OCI-LY1 (cell line): ENCODE data around the gene HDGFL2.

Source experiments
- H2AFZ ChIP-seq: fragments of 200-600 bp; sonication (generic), shearing (Covaris generic); 2 replicates; pipeline ENCODE4 v1.6.0; 2014; ENCODE audit warnings: antibody characterized with exemption, mild to moderate bottlenecking, low read length
- H3F3A ChIP-seq: fragments of 200-600 bp; sonication (generic), shearing (Covaris generic); 2 replicates; pipeline ENCODE4 v1.6.0; 2014; ENCODE audit warnings: mild to moderate bottlenecking, antibody characterized with exemption, low read length, moderate library complexity; ENCODE audit not compliant: insufficient read depth
- H3K27ac ChIP-seq: fragments of 200-600 bp; sonication (generic); 2 replicates; pipeline ENCODE4 v1.5.1; 2014; ENCODE audit warnings: low read length, mixed run types, mild to moderate bottlenecking, low read depth; ENCODE audit not compliant: poor library complexity, severe bottlenecking
- H3K27me3 ChIP-seq: fragments of 200-600 bp; sonication (generic); 2 replicates; pipeline ENCODE4 v1.6.0; 2014; ENCODE audit warnings: antibody characterized with exemption, mild to moderate bottlenecking, low read length, moderate library complexity; ENCODE audit not compliant: insufficient read depth
- H3K36me3 ChIP-seq: fragments of 200-600 bp; sonication (generic); 2 replicates; pipeline ENCODE4 v1.6.1; 2014; ENCODE audit warnings: mild to moderate bottlenecking, antibody characterized with exemption, low read length, moderate library complexity, mixed read lengths; ENCODE audit not compliant: insufficient read depth
- H3K4me1 ChIP-seq: fragments of 200-600 bp; sonication (generic); 2 replicates; pipeline ENCODE4 v1.5.1; 2014; ENCODE audit warnings: mild to moderate bottlenecking, low read length, moderate library complexity; ENCODE audit not compliant: insufficient read depth, severe bottlenecking
- H3K4me2 ChIP-seq: fragments of 200-600 bp; sonication (generic), shearing (Covaris generic); 2 replicates; pipeline ENCODE4 v1.6.1; 2014; ENCODE audit warnings: low read length
- H3K4me3 ChIP-seq: fragments of 200-600 bp; sonication (generic); 2 replicates; pipeline ENCODE4 v1.5.1; 2014; ENCODE audit warnings: low read length, low read depth, mild to moderate bottlenecking, mixed read lengths; ENCODE audit not compliant: poor library complexity, severe bottlenecking
- H3K79me2 ChIP-seq: fragments of 200-600 bp; shearing (Covaris generic); 2 replicates; pipeline ENCODE4 v1.6.1; 2016; ENCODE audit warnings: mixed run types, low read length, mixed read lengths; ENCODE audit not compliant: insufficient read depth
- H3K9ac ChIP-seq: fragments of 200-600 bp; sonication (generic), shearing (Covaris generic); 2 replicates; pipeline ENCODE4 v1.6.1; 2014; ENCODE audit warnings: mild to moderate bottlenecking, low read length, mixed read lengths
- H3K9me2 ChIP-seq: fragments of 200-600 bp; sonication (generic), shearing (Covaris generic); 2 replicates; pipeline ENCODE4 v1.6.1; 2014; ENCODE audit warnings: low read depth, mild to moderate bottlenecking, low read length, mixed read lengths
- H3K9me3 ChIP-seq: fragments of 200-600 bp; shearing (Covaris generic); 2 replicates; pipeline ENCODE4 v1.6.1; 2014; ENCODE audit warnings: low read length, mixed read lengths
- H4K20me1 ChIP-seq: fragments of 200-600 bp; sonication (generic), shearing (Covaris generic); 2 replicates; pipeline ENCODE4 v1.6.0; 2016; ENCODE audit warnings: mild to moderate bottlenecking, low read length; ENCODE audit not compliant: insufficient read depth
- EZH2 ChIP-seq: fragments of 200-600 bp; sonication (generic), shearing (Covaris generic); IDR thresholded peaks from 2 replicates; pipeline ENCODE4 v1.8.0; 2017; ENCODE audit warnings: borderline replicate concordance, mixed run types, mild to moderate bottlenecking, antibody characterized with exemption, low read length, moderate library complexity, mixed read lengths
- TF ChIP-seq, protein P1 (sequence below): fragments of 200-600 bp; sonication (generic), shearing (Covaris generic); IDR thresholded peaks from 2 replicates; pipeline ENCODE4 v1.5.1; 2017; ENCODE audit warnings: mild to moderate bottlenecking, antibody characterized with exemption, low read length, moderate library complexity, mixed read lengths

The HDGFL2 gene

GRCh38 chr19:4521170-4521887 is 49.2 kb downstream of the HDGFL2 start:
- no peaks in the 10 kb centered on the region for H3K79me2 ChIP-seq
- no peak overlapping the region for H3K4me2 ChIP-seq
- H3K9me2 ChIP-seq, result no peaks in the 10 kb centered on the region
- no peaks in the 10 kb centered on the region for H3K27me3 ChIP-seq
- no peak overlapping the region for H3K27ac ChIP-seq
- H3K9me3 ChIP-seq, result no peaks in the 10 kb centered on the region
- H3K4me3 ChIP-seq, result no peak overlapping the region
- H3K9ac ChIP-seq, result no peak overlapping the region
- no peaks in the 10 kb centered on the region for H3K36me3 ChIP-seq
- H2AFZ ChIP-seq, result no peak overlapping the region
- no peaks in the 10 kb centered on the region for H3K4me1 ChIP-seq
- H3F3A ChIP-seq, result no peaks in the 10 kb centered on the region
- TF ChIP-seq, protein P1, sequence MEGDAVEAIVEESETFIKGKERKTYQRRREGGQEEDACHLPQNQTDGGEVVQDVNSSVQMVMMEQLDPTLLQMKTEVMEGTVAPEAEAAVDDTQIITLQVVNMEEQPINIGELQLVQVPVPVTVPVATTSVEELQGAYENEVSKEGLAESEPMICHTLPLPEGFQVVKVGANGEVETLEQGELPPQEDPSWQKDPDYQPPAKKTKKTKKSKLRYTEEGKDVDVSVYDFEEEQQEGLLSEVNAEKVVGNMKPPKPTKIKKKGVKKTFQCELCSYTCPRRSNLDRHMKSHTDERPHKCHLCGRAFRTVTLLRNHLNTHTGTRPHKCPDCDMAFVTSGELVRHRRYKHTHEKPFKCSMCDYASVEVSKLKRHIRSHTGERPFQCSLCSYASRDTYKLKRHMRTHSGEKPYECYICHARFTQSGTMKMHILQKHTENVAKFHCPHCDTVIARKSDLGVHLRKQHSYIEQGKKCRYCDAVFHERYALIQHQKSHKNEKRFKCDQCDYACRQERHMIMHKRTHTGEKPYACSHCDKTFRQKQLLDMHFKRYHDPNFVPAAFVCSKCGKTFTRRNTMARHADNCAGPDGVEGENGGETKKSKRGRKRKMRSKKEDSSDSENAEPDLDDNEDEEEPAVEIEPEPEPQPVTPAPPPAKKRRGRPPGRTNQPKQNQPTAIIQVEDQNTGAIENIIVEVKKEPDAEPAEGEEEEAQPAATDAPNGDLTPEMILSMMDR, result no peak
- TF ChIP-seq EZH2, result no peak
- no peaks in the 10 kb centered on the region for H4K20me1 ChIP-seq

GRCh38 chr19:4521888-4522242 is 49.8 kb downstream of the HDGFL2 start:
- H3K4me2 ChIP-seq, result no peak overlapping the region
- no peak overlapping the region for H3K27ac ChIP-seq
- H3K27me3 ChIP-seq, result no peaks in the 10 kb centered on the region
- H3K9me3 ChIP-seq, result no peaks in the 10 kb centered on the region
- no peaks in the 10 kb centered on the region for H3K9me2 ChIP-seq
- no peaks in the 10 kb centered on the region for H3K79me2 ChIP-seq
- H3K4me3 ChIP-seq, result no peak overlapping the region
- H3K9ac ChIP-seq, result no peak overlapping the region
- no peaks in the 10 kb centered on the region for H3F3A ChIP-seq
- H4K20me1 ChIP-seq, result no peaks in the 10 kb centered on the region
- H3K4me1 ChIP-seq, result no peaks in the 10 kb centered on the region
- no peaks in the 10 kb centered on the region for H3K36me3 ChIP-seq
- no peak for TF ChIP-seq EZH2
- H2AFZ ChIP-seq, result no peak overlapping the region

DNA sequence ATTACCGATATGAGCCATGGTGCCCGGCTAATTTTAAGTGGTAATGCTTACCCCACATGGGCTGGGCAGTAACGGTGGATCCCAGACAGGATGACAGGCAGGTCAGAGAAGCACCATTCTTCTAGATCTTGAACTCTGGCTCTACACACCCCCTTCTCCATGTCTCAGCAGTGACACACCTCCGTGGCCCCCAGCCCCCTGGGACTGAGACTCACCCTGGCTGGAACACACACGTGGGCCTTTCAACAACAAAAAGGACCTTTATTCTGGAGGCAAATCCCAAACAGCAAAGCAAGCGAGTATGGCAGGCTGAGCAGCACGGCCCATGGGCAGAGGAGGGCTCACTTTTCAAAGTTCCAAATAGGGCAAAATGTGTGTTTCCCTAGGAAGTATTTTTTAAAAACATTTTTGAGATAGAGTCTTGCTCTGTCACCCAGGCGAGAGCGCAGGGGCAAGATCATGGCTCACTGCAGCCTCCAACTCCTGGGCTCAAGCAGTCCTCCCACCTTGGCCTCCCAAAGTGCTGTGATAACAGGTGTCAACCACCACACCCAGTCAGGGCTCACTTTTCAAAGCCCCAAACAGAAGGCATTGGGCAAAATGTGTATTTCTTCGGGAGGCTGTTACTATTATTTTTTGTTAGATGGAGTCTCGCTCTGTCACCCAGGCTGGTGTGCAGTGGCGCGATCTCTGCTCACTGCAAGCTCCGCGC is 50.4 kb downstream of the HDGFL2 start:
- TF ChIP-seq, protein P1, result no peak
- no peak for TF ChIP-seq EZH2
- Histone ChIP-seq H3K4me1 (no peaks in the 10 kb centered on the region), H2AFZ (no peak overlapping the region), H3F3A (no peaks in the 10 kb centered on the region), H3K9ac (no peak overlapping the region), H4K20me1 (no peaks in the 10 kb centered on the region), H3K9me2 (no peaks in the 10 kb centered on the region), H3K4me3 (no peak overlapping the region), H3K4me2 (no peak overlapping the region), H3K9me3 (no peaks in the 10 kb centered on the region), H3K36me3 (no peaks in the 10 kb centered on the region), H3K79me2 (no peaks in the 10 kb centered on the region), H3K27ac (no peak overlapping the region), H3K27me3 (no peaks in the 10 kb centered on the region)
